SK-N-SH (cell line): ENCODE data around the gene DENND5A. TPM values are rescaled to one million over a fixed set of nuclear protein-coding genes. Genes with fewer than 3 reads are reported as not detected.

Experiments used
- CTCF ChIA-PET: fragments of 300-600, 350-600 bp; formaldehyde crosslinking; extraction: SDS; loops from one replicate; lab custom pipeline; 2021; lab: Yijun Ruan, JAX
- POLR2A ChIA-PET: fragments of 350-600 bp; sonication (Branson Sonifier 250); formaldehyde crosslinking; extraction: SDS; loops from one replicate; lab custom pipeline; 2020; ENCODE audit warnings: antibody characterized with exemption, inconsistent platforms; lab: Yijun Ruan, JAX
- DNase-seq: peaks from one replicate; pipeline ENCODE4 v3.0.0; 2012
- H2AFZ ChIP-seq: fragments of 200-600 bp; sonication (generic); 2 replicates; pipeline ENCODE4 v1.8.1; 2016; ENCODE audit warnings: antibody characterized with exemption, mild to moderate bottlenecking, low read depth
- H3F3A ChIP-seq: fragments of 200-600 bp; sonication (generic); replicated peaks from 2 replicates; pipeline ENCODE3; 2016; ENCODE audit warnings: antibody characterized with exemption, mild to moderate bottlenecking; ENCODE audit not compliant: insufficient read depth
- H3K27ac ChIP-seq, 2 experiments: fragments of 200-500 bp in 1 of 2; fragments of 200-600 bp in 1 of 2; sonication (Bioruptor generic) in 1 of 2; sonication (generic), shearing (Covaris generic) in 1 of 2; 2 replicates each; pipeline versions ENCODE4 v1.5.1 to v1.6.1; 2014 to 2016; ENCODE audit warnings: low read depth in 2 of 2, inconsistent platforms in 1 of 2, low read length in 1 of 2, mild to moderate bottlenecking in 1 of 2, mixed read lengths in 1 of 2
- H3K27me3 ChIP-seq: fragments of 200-600 bp; sonication (generic), shearing (Covaris generic); 2 replicates; pipeline ENCODE4 v1.6.1; 2016; ENCODE audit warnings: mixed run types; ENCODE audit not compliant: insufficient read depth
- H3K36me3 ChIP-seq, 2 experiments: fragments of 200-500 bp in 1 of 2; fragments of 200-600 bp in 1 of 2; sonication (Bioruptor generic) in 1 of 2; sonication (generic) in 1 of 2; replicated peaks in 1 of 2; 2 replicates each; pipeline versions ENCODE3 to v1.5.1; 2014 to 2016; ENCODE audit warnings: low read length in 1 of 2, mild to moderate bottlenecking in 1 of 2; ENCODE audit not compliant: insufficient read depth in 2 of 2, control insufficient read depth in 1 of 2
- H3K4me1 ChIP-seq, 2 experiments: fragments of 200-500 bp in 1 of 2; fragments of 200-600 bp in 1 of 2; sonication (Bioruptor generic) in 1 of 2; sonication (generic), shearing (Covaris generic) in 1 of 2; 2 replicates each; pipeline versions ENCODE4 v1.5.1 to v1.6.1; 2014 to 2016; ENCODE audit warnings: low read depth in 1 of 2, low read length in 1 of 2, mixed run types in 1 of 2; ENCODE audit not compliant: insufficient read depth in 2 of 2, control insufficient read depth in 1 of 2
- H3K4me2 ChIP-seq: fragments of 200-600 bp; sonication (generic), shearing (Covaris generic); 2 replicates; pipeline ENCODE4 v1.6.1; 2017; ENCODE audit warnings: mixed run types
- H3K4me3 ChIP-seq, 2 experiments: fragments of 200-500 bp in 1 of 2; fragments of 200-600 bp in 1 of 2; sonication (Bioruptor generic) in 1 of 2; sonication (generic), shearing (Covaris generic) in 1 of 2; 2 replicates each; pipeline versions ENCODE4 v1.5.1 to v1.8.1; 2014 to 2016; ENCODE audit warnings: low read depth in 2 of 2, inconsistent platforms in 1 of 2, low read length in 1 of 2, mild to moderate bottlenecking in 1 of 2, mixed read lengths in 1 of 2, moderate library complexity in 1 of 2
- H3K79me2 ChIP-seq: fragments of 200-600 bp; sonication (generic); 2 replicates; pipeline ENCODE4 v1.8.1; 2017; ENCODE audit warnings: mild to moderate bottlenecking; ENCODE audit not compliant: insufficient read depth
- H3K9ac ChIP-seq: fragments of 200-600 bp; sonication (generic); 2 replicates; pipeline ENCODE4 v1.6.1; 2017; ENCODE audit warnings: mixed run types
- H3K9me2 ChIP-seq: fragments of 200-600 bp; sonication (generic); 2 replicates; pipeline ENCODE4 v1.6.1; 2017; ENCODE audit warnings: mixed run types
- H3K9me3 ChIP-seq: fragments of 200-600 bp; sonication (generic); 2 replicates; pipeline ENCODE4 v1.6.1; 2017; ENCODE audit warnings: mixed run types, mild to moderate bottlenecking, moderate library complexity
- H4K20me1 ChIP-seq: fragments of 200-600 bp; sonication (generic); 2 replicates; pipeline ENCODE4 v1.6.1; 2017; ENCODE audit warnings: mild to moderate bottlenecking, mixed run types; ENCODE audit not compliant: insufficient read depth
- CHD2 ChIP-seq: fragments of 150-350 bp; IDR thresholded peaks from 2 replicates; pipeline ENCODE4 v1.6.1; 2018; ENCODE audit warnings: low read length; ENCODE audit not compliant: partially characterized antibody
- ELF1 ChIP-seq: IDR thresholded peaks from 2 replicates; pipeline ENCODE4 v1.4.0; 2012
- EP300 ChIP-seq, 2 experiments: IDR thresholded peaks; 2 replicates each; pipeline versions ENCODE4 v1.4.0 to v1.6.1; 2012; ENCODE audit warnings: borderline replicate concordance in 1 of 2, low read depth in 1 of 2, low read length in 1 of 2
- EZH2phosphoT487 ChIP-seq: fragments of 200-600 bp; sonication (generic); IDR thresholded peaks from 2 replicates; pipeline ENCODE4 v1.6.1; 2017; ENCODE audit warnings: low read depth, mixed run types, mild to moderate bottlenecking, antibody characterized with exemption, moderate library complexity, borderline replicate concordance
- GATA2 ChIP-seq: sonication (generic); formaldehyde crosslinking; IDR thresholded peaks from 2 replicates; pipeline ENCODE4 v1.5.0; 2020; ENCODE audit warnings: mild to moderate bottlenecking, missing genetic modification reagents
- JUND ChIP-seq: IDR thresholded peaks from 2 replicates; pipeline ENCODE4 v1.4.0; 2012
- MAX ChIP-seq: IDR thresholded peaks from 2 replicates; pipeline ENCODE4 v1.4.0; 2012; ENCODE audit warnings: low read depth
- MEF2A ChIP-seq: IDR thresholded peaks from 2 replicates; pipeline ENCODE4 v1.4.0; 2012; ENCODE audit warnings: low read depth, borderline replicate concordance
- NFIC ChIP-seq: IDR thresholded peaks from 2 replicates; pipeline ENCODE4 v1.4.0; 2012; ENCODE audit warnings: borderline replicate concordance
- POLR2AphosphoS5 ChIP-seq: IDR thresholded peaks from 2 replicates; pipeline ENCODE4 v1.6.1; 2012; ENCODE audit warnings: low read depth, low read length
- RFX5 ChIP-seq: IDR thresholded peaks from 2 replicates; pipeline ENCODE4 v1.6.1; 2012; ENCODE audit warnings: mild to moderate bottlenecking, improper control_type of control experiment, low read length
- RXRA ChIP-seq: IDR thresholded peaks from 2 replicates; pipeline ENCODE4 v1.4.0; 2012; ENCODE audit warnings: low read depth, mild to moderate bottlenecking, borderline replicate concordance
- SMC3 ChIP-seq: IDR thresholded peaks from 2 replicates; pipeline ENCODE4 v1.6.1; 2012; ENCODE audit warnings: low read depth, low read length, improper control_type of control experiment
- TAF1 ChIP-seq: IDR thresholded peaks from 2 replicates; pipeline ENCODE4 v1.6.1; 2012; ENCODE audit warnings: low read depth, mild to moderate bottlenecking, low read length, moderate library complexity, borderline replicate concordance
- TEAD4 ChIP-seq: IDR thresholded peaks from 2 replicates; pipeline ENCODE4 v1.4.0; 2012; ENCODE audit warnings: mild to moderate bottlenecking, borderline replicate concordance; ENCODE audit not compliant: insufficient read depth
- USF1 ChIP-seq: IDR thresholded peaks from 2 replicates; pipeline ENCODE4 v1.4.0; 2012; ENCODE audit warnings: low read depth, borderline replicate concordance
- WGBS: methylation state at CpG from one replicate; pipeline ENCODE4 v1.1.6; 2017; ENCODE audit warnings: low lambda C conversion rate; 5-methylcytosine and 5-hydroxymethylcytosine counted together
- polyA plus RNA-seq, 3 experiments: library from polyadenylated mRNA; depleted of rRNA; stranded (reverse); fragments of >200 nt; gene quantifications; 2 replicates each; pipeline ENCODE4 v1.2.3, GENCODE V29; 2012
- TF ChIP-seq, protein P1 (sequence below): IDR thresholded peaks from 2 replicates; pipeline ENCODE4 v1.4.0; 2012; ENCODE audit warnings: low read depth, borderline replicate concordance
- TF ChIP-seq, protein P2 (sequence below): fragments of 150-350 bp; IDR thresholded peaks from 2 replicates; pipeline ENCODE4 v1.6.1; 2016; ENCODE audit warnings: mild to moderate bottlenecking, low read depth, low read length
- TF ChIP-seq, protein P3 (sequence below): fragments of 150-350 bp; IDR thresholded peaks from 2 replicates; pipeline ENCODE4 v1.6.1; 2017; ENCODE audit warnings: antibody characterized with exemption, low read length, low read depth, borderline replicate concordance

DENND5A gene
- polyA plus RNA-seq, 1 of the 3 experiments (the other 2 are of a cell fraction): 110 TPM

DNA sequence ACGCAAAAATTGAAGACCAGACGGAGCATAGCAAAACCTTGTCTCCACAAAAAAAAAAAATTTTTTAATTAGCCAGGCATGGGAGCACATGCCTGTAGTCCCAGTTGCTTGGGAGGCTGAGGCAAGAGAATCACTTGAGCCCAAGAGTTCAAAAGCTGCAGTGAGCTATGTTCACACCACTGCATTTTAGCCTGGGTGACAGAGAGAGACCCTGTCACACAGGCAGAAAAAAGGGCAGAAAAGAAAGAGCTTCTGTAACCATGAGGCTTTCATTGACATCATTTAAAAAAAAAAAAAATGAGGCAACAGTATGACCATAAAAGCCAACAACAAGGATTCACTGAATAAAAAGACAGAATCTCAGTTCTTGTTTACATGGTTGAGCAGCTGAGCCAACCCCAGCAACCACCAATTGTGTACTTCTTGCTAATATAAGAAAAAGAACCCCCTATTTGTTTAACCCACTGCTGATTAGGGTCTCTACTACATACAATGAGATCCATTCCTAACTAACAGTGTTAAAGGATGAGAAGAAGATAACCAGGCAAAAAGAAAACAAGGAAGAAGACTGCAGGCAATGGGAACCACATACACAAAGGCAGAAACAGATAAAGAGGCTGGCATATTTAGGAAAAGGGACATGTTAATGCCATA lies 87.6 kb downstream of the DENND5A start:
- peaks cover 22 to 66% of the 10 kb centered on the region in 2 experiments for H3K36me3 ChIP-seq
- H2AFZ ChIP-seq: no peak overlapping the region
- ChIA-PET CTCF (interaction anchor here (1.2 to 2.2 kb wide), 2 partner anchors 162 to 330 kb away, joined by 3 to 4 read pairs; no protein-coding TSS in a partner anchor), POLR2A (no interaction called here)
- no peaks in the 10 kb centered on the region for H3K27me3 ChIP-seq
- 93% methylated on average over 2 of the region's 2 CpGs for WGBS
- no peak overlapping the region for H3K27ac ChIP-seq
- H3K4me2 ChIP-seq: no peak overlapping the region
- peaks cover 0 to 16% of the 10 kb centered on the region in 2 experiments; a peak in 2 of 4 replicates for H3K4me1 ChIP-seq
- no peaks in the 10 kb centered on the region for H3K9me2 ChIP-seq
- peaks cover 37% of the 10 kb centered on the region for H3K79me2 ChIP-seq
- no peaks in the 10 kb centered on the region for H4K20me1 ChIP-seq
- H3F3A ChIP-seq: peaks cover 29% of the 10 kb centered on the region
- H3K4me3 ChIP-seq: no peak overlapping the region; a peak in 1 of 4 replicates
- no peak overlapping the region for H3K9ac ChIP-seq
- TF ChIP-seq MAX (no peak), RXRA (no peak), EZH2phosphoT487 (no peak), GATA2 (CRISPR knock-in tag) (no peak), POLR2AphosphoS5 (no peak), MEF2A (no peak), TEAD4 (no peak), CHD2 (no peak), JUND (no peak), ELF1 (no peak), NFIC (no peak), RFX5 (no peak), EP300 (IDR thresholded peaks at IDR 0.05; ENCODE audit: borderline replicate concordance in 1 of 2, low read depth in 1 of 2, low read length in 1 of 2) (no peak), TAF1 (no peak), USF1 (no peak), SMC3 (no peak)
- TF ChIP-seq, protein P1, sequence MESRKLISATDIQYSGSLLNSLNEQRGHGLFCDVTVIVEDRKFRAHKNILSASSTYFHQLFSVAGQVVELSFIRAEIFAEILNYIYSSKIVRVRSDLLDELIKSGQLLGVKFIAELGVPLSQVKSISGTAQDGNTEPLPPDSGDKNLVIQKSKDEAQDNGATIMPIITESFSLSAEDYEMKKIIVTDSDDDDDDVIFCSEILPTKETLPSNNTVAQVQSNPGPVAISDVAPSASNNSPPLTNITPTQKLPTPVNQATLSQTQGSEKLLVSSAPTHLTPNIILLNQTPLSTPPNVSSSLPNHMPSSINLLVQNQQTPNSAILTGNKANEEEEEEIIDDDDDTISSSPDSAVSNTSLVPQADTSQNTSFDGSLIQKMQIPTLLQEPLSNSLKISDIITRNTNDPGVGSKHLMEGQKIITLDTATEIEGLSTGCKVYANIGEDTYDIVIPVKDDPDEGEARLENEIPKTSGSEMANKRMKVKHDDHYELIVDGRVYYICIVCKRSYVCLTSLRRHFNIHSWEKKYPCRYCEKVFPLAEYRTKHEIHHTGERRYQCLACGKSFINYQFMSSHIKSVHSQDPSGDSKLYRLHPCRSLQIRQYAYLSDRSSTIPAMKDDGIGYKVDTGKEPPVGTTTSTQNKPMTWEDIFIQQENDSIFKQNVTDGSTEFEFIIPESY: no peak
- TF ChIP-seq, protein P2, sequence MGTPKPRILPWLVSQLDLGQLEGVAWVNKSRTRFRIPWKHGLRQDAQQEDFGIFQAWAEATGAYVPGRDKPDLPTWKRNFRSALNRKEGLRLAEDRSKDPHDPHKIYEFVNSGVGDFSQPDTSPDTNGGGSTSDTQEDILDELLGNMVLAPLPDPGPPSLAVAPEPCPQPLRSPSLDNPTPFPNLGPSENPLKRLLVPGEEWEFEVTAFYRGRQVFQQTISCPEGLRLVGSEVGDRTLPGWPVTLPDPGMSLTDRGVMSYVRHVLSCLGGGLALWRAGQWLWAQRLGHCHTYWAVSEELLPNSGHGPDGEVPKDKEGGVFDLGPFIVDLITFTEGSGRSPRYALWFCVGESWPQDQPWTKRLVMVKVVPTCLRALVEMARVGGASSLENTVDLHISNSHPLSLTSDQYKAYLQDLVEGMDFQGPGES: no peak
- TF ChIP-seq, protein P3, sequence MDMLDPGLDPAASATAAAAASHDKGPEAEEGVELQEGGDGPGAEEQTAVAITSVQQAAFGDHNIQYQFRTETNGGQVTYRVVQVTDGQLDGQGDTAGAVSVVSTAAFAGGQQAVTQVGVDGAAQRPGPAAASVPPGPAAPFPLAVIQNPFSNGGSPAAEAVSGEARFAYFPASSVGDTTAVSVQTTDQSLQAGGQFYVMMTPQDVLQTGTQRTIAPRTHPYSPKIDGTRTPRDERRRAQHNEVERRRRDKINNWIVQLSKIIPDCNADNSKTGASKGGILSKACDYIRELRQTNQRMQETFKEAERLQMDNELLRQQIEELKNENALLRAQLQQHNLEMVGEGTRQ: no peak
- no peaks in the 10 kb centered on the region for H3K9me3 ChIP-seq
- no peak for DNase-seq
